Esophagus squamous epithelium (tissue), 4 donors: ENCODE data around the gene BANF2.

ENCODE experiments used
- CTCF ChIP-seq, 6 experiments: fragments of 450-650 bp in 4 of 6; fragments of 200-600 bp in 2 of 6; sonication (generic) in 2 of 6; IDR thresholded peaks; one replicate each; pipeline ENCODE4 v1.5.1; 2016 to 2019; ENCODE audit warnings: antibody characterized with exemption in 6 of 6, mild to moderate bottlenecking in 4 of 6, moderate library complexity in 4 of 6
- POLR2A ChIP-seq, 4 donors: fragments of 450-650 bp; IDR thresholded peaks; one replicate each; pipeline ENCODE4 v1.6.1; 2017; ENCODE audit warnings: antibody characterized with exemption in 4 of 4, mild to moderate bottlenecking in 4 of 4, moderate library complexity in 3 of 4

GRCh38 chr20:17658648-17658993 lies 41.1 kb upstream of the BANF2 start:
- TF ChIP-seq CTCF (IDR thresholded peaks at IDR 0.05) (no peak), POLR2A (IDR thresholded peaks at IDR 0.05) (no peak)
